GM21526 (cell line): ENCODE measurements around the gene RPGRIP1L.
"Not testable (repeated sequence)": the region's sequence is repeated elsewhere in the genome, so short reads cannot be mapped to it uniquely, and the experiment has no call there.

Experiments used
- ATAC-seq: cut with Tn5 transposase; IDR thresholded peaks from one replicate; pipeline ENCODE4 v1.9.1; 2021; ENCODE audit warnings: moderate library complexity; ENCODE audit not compliant: unreplicated experiment, low FRiP score

Gene RPGRIP1L

DNA sequence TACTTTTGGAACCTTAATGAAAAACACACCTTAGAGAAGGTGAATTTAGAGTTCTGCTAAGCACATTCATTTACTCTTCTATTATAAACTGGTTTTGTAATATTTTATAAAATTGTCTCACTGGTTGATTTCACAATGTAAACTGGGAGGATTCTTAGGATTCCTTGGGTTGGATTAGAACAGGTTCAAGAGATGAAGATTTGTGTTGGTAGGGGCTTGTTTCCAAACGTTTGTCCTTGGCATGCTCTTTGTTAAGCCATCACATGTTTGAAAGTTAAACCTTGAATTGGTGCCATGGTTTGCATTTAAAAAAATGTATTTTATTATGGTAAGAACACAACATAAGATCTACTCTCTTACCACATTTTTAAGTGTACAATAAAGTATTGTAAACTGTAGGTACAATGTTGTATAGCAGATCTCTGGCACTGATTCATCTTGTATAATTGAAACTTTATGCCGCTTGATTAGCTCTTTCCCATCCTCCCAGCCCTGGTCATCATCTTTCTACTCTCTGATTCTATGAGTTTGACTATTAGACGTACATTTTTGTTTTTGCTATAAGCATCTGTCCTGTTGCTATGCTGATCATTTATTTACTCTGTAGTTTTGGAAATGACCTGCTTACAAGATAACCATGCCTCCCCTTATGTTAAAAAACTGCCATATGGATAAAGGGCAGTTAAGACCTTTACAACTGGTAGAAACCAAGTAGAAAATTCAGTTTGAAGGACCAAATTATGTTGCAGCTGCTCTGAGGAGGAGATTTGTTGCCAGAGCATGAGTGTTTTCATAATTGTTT, 9.9 kb upstream of the RPGRIP1L start:
- no peak for ATAC-seq

DNA sequence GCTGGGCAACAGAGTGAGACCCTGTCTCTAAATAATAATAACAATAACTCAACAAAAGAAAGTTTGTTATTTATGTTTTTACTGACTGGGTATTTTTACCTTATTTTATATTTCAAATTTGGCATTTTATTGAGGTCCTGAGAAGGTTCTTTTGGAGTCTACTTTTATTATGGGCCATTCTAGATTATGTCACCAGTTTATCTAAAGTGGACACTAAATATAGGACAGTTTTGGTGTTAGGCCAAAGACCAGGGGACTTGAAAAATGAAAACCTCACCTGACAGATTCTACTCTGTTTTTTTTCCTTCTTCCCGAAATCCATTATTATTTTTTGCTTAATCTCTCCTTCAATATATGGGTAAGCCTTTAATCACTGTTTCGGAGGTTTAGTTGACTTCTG, 8.4 kb upstream of the RPGRIP1L start:
- no peak for ATAC-seq

DNA sequence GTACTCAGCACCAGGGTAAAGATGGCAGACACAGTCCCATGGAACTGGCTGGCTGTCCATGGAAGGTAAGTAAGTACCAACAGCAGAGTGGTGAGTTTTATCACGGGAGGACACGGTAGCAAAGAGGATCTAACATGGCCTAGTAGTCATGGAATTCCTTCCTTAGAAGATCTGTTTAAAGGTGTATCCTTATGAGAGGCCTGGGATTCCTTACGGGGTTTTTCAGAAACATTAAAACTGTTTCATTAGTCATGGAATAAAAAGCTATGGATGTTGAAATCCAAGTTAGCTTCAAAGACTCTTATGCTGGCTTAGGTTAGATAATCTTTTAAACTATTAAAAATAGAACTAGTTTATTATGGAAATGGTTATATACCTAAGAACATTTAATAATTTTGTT, 7.7 kb upstream of the RPGRIP1L start:
- ATAC-seq: no peak

DNA sequence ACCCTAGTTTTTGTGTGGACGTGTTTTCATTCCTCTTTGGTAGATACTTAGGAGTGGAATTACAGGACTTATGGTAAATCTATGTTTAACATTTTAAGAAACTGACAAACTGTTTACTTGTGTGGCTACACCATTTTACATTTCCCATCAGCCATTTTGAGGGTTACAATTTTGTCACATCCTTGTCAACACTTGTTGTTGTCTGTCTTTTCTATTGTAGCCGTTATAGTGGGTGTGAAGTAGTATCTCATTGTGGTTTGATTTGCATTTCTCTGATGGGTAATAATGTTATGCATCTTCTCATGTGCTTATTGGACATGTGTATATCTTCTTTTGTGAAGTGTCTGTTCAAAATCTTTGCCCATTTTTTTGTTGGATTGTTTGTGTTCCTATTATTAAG, 4.8 kb upstream of the RPGRIP1L start:
- ATAC-seq: no peak

- no peak for ATAC-seq
Observed at GRCh38 chr16:53707671-53708070, 4.0 kb upstream of the RPGRIP1L start.

DNA sequence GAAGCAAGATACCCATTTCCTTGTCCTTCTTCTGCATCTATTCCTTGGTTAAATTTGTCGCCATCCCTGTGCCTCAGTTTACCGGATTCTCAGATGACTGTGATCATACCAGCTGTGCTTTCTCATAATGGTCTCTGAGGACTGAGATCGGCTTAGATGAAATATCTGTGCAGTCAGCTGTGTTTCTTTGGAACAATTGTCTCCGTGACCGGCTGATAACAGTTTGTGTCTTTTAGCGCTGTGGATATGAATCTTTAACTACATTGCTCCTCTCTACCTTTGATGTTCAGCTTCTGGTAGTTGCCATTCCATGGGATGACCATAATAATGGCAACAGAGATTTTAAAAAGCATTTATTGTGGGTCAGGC, 770 bp upstream of the RPGRIP1L start:
- no peak for ATAC-seq

- ATAC-seq: not testable (repeated sequence)
Observed at GRCh38 chr16:53698271-53698670, 5.4 kb downstream of the RPGRIP1L start.

GRCh38 chr16:53695070-53695469, 8.6 kb downstream of the RPGRIP1L start:
- ATAC-seq: no peak

GRCh38 chr16:53693320-53693719, 10.3 kb downstream of the RPGRIP1L start:
- ATAC-seq: no peak

DNA sequence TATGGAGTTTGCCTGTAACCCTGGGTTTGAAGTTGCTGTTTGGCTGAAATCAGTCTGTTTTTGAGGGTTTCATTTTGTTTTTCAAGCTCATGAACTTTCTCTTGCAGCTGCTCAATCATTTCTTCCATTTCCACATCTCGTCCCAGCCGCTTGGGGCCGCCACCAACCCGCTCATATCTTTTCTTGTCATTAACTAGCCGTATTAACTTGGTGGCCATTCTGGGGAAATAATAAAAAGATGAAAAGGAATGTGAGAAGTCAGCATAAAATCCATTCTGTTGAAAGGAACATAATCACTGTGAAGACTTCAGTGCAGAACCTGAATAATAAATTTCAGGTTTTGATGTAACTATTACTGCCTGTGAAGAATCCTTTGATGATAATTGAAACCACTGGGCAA, 11.5 kb downstream of the RPGRIP1L start:
- no peak for ATAC-seq

DNA sequence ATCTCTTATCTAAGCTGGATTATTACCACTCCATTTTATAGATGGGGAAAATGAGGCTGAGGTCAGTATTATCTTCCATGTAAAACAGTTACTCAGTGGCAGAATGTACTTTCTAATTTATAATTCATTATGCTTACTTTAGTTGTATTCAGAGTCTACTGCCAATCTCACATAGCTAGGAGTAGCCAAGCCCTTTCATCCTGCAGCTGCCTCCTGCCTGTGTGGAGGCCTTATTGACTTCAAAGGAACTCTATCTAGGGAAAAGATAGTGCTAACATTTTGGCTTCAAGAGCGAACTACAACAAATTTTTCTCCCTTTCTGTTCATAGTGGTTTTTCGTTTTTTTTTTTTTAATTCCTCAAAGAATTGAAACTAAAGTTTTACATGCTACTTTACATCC, 12.9 kb downstream of the RPGRIP1L start:
- no peak for ATAC-seq

DNA sequence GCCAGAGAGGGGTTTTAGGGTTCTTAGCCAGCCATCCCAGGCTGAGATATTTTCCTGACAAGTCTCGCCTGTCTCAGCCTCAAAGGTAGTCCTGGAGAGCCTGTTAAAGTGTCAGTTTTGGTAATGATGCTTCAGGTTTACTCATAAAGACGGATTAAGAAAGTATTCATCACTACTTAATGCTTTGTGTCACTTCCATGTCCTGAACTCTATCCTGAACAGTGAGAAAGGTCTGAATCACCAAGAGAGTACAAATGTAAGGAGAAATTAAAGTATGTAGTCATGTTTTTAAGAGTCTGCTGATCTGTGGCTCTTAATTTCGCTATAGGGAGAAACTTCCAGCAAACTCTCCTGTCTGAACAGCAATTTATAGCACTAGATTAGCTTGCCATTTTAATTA, 14.0 kb downstream of the RPGRIP1L start:
- no peak for ATAC-seq

- ATAC-seq: no peak
Observed at GRCh38 chr16:53686710-53687109, 16.9 kb downstream of the RPGRIP1L start.

DNA sequence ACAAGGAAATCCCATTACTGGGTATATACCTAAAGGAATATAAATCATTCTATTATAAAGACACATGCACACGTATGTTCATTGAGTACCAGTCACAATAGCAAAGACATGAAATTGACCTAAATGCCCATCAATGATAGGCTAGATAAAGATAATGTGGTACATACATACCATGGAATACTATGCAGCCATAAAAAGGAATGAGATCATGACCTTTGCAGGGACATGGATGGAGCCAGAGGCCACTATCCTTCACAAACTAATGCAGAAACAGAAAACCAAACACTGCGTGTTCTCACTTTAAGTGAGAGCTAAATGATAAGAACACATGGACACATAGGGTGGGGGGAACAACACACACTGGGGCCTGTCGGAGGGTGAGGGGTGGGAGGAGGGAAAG, 18.3 kb downstream of the RPGRIP1L start:
- ATAC-seq: not testable (repeated sequence)

- no peak for ATAC-seq
Observed at GRCh38 chr16:53681354-53681753, 22.3 kb downstream of the RPGRIP1L start.

DNA sequence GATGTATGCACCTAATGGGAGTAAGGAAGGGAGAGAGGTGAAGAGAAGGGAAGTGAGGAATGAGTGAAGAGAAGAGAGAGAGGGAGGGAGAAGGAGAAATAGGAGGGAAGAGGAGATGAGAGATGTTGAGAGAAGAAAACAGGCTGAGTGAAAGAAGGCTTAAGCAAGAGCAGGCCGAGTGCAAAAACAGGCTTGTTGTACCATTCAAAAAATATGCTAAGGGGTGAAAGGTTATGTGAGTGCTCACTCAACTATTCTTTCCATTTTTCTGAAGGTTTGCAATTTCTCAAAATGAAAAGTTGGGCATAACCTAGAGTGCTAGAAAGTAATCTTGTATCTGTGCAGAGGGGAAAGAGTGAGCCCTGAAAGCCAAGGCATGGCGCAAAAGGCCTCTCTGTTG, 22.9 kb downstream of the RPGRIP1L start:
- no peak for ATAC-seq

- ATAC-seq: no peak
Observed at GRCh38 chr16:53678756-53679343, 24.8 kb downstream of the RPGRIP1L start.

- ATAC-seq: no peak
Observed at GRCh38 chr16:53678155-53678554, 25.5 kb downstream of the RPGRIP1L start.

DNA sequence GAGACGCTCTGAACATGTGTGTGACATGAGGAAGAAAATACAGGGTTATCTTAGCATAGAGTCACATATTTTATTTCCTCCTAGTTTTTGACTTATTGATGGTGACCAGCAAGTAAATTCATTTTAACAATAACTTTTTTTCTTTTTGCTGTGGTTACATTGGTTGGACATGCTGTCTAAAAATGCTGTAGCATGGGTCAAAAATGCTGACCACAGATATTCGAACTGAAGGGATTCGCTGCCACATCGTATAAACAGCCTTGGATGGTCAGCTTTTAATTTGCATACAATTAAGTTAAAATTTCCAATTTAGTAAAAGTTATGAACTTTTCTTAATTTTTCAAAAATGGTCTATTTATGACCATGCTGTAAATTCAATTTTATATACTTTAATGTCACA, 30.5 kb downstream of the RPGRIP1L start:
- ATAC-seq: no peak

DNA sequence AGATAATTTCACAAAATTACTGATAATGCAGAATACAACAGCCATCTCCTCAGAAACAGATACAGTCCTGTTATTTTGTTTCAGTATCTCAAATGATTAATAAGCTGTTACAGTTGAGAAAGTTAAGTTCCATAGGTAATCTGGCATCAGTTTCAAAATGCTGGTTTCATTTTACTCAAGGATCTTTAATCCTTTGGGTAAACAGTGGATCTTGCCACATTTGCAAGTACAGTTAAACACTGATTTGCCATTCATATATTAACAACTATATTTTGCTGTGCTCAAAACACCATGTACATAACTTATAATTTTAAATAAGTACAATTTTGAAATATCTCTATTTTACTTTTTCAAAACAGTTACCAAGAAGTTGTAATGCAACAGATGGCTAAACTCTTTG, 31.2 kb downstream of the RPGRIP1L start:
- ATAC-seq: no peak

GRCh38 chr16:53668869-53669268, 34.8 kb downstream of the RPGRIP1L start:
- ATAC-seq: no peak

- no peak for ATAC-seq
Observed at GRCh38 chr16:53666786-53667415, 36.8 kb downstream of the RPGRIP1L start.
